ENCODE data around the gene MTMR3.

DNA sequence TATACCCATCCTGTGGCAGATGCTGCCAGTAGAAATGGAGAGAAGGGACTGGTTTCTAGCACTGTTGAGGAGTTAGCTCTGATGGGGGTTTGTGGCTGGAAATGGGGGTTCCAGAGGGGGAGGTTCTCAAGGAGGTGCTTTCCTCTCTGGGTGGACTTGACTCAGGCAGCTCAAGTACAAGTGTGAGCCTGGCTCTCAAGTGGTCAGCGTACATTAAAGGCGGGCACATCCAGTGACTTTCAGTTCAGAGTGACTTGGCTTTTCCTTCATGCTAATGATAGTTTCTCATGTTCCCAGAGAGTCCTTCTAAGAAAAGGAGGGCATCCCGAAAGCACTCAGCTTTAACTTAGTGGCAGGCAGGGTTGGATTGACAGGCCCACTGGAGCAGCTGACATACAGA lies 138.4 kb downstream of the MTMR3 start:
- TF ChIP-seq, protein P1, sequence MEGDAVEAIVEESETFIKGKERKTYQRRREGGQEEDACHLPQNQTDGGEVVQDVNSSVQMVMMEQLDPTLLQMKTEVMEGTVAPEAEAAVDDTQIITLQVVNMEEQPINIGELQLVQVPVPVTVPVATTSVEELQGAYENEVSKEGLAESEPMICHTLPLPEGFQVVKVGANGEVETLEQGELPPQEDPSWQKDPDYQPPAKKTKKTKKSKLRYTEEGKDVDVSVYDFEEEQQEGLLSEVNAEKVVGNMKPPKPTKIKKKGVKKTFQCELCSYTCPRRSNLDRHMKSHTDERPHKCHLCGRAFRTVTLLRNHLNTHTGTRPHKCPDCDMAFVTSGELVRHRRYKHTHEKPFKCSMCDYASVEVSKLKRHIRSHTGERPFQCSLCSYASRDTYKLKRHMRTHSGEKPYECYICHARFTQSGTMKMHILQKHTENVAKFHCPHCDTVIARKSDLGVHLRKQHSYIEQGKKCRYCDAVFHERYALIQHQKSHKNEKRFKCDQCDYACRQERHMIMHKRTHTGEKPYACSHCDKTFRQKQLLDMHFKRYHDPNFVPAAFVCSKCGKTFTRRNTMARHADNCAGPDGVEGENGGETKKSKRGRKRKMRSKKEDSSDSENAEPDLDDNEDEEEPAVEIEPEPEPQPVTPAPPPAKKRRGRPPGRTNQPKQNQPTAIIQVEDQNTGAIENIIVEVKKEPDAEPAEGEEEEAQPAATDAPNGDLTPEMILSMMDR (IDR thresholded peaks at IDR 0.05), result no peak
- TF ChIP-seq POLR2A (IDR thresholded peaks at IDR 0.05), result no peak

Measured in gastroesophageal sphincter (tissue), 3 donors.